Stomach (tissue), 4 donors: Measurements from ENCODE around the gene NPEPPS.
"Not testable (repeated sequence)": the region's sequence is repeated elsewhere in the genome, so short reads cannot be mapped to it uniquely, and the experiment has no call there.

ENCODE experiments used
- CTCF ChIP-seq, 7 experiments: fragments of 450-650 bp in 4 of 7; fragments of 200-600 bp in 3 of 7; sonication (generic) in 3 of 7; IDR thresholded peaks; one replicate each; pipeline ENCODE4 v1.5.1; 2016 to 2019; ENCODE audit warnings: antibody characterized with exemption in 7 of 7, control low read depth in 2 of 7, mild to moderate bottlenecking in 1 of 7
- EP300 ChIP-seq: sonication (generic); formaldehyde crosslinking; IDR thresholded peaks from one replicate; pipeline ENCODE4 v1.6.1; 2017; ENCODE audit warnings: antibody characterized with exemption
- POLR2A ChIP-seq, 4 donors: fragments of 450-650 bp; IDR thresholded peaks; one replicate each; pipeline ENCODE4 v1.6.1; 2016; ENCODE audit warnings: antibody characterized with exemption in 4 of 4, control low read depth in 2 of 4, mild to moderate bottlenecking in 1 of 4, moderate library complexity in 1 of 4
- POLR2AphosphoS5 ChIP-seq, 3 donors: sonication (generic); formaldehyde crosslinking; IDR thresholded peaks; one replicate each; pipeline ENCODE4 v1.6.1; 2016; ENCODE audit warnings: antibody characterized with exemption in 3 of 3

GRCh38 chr17:47521434-47521833 lies 9.5 kb upstream of the NPEPPS start:
- TF ChIP-seq POLR2A (IDR thresholded peaks at IDR 0.05); CTCF (IDR thresholded peaks at IDR 0.05); EP300; POLR2AphosphoS5 (IDR thresholded peaks at IDR 0.05): not testable (repeated sequence)
